Kidney (tissue), 14 donors: ENCODE data around the gene CD8A. TPM values are rescaled to one million over a fixed set of nuclear protein-coding genes. Genes with fewer than 3 reads are reported as not detected.
A peak's percentile ranks its signal among the peaks of the same experiment; 100 is the strongest.

ENCODE experiments used
- DNase-seq, 5 donors: peaks; one replicate each; pipeline ENCODE4 v3.0.0-alpha.2; 2013 to 2020
- FAIRE-seq: peaks from 2 replicates; lab custom pipeline; 2012; peaks lifted over from hg19 to GRCh38; lab: Jason Lieb, UNC
- H3K27ac ChIP-seq, 2 donors: one replicate each; pipeline ENCODE4 v1.7.0; 2013; ENCODE audit warnings: low read depth in 2 of 2, low read length in 2 of 2, inconsistent platforms in 1 of 2
- H3K27me3 ChIP-seq: one replicate; pipeline ENCODE4 v1.7.1; 2013; ENCODE audit warnings: low read length, inconsistent platforms; ENCODE audit not compliant: control insufficient read depth, insufficient read depth
- H3K36me3 ChIP-seq, 3 donors: one replicate each; pipeline versions ENCODE4 v1.7.0 to v1.7.1; 2013; ENCODE audit warnings: low read length in 3 of 3, control low read depth in 1 of 3, inconsistent platforms in 1 of 3; ENCODE audit not compliant: insufficient read depth in 3 of 3, control insufficient read depth in 2 of 3
- H3K4me1 ChIP-seq, 3 donors: one replicate each; pipeline versions ENCODE4 v1.7.0 to v1.7.1; 2013; ENCODE audit warnings: low read length in 3 of 3, inconsistent platforms in 1 of 3, low read depth in 1 of 3; ENCODE audit not compliant: control insufficient read depth in 2 of 3, insufficient read depth in 2 of 3
- H3K4me3 ChIP-seq, 3 donors: one replicate each; pipeline versions ENCODE4 v1.7.0 to v1.8.1; 2013; ENCODE audit warnings: low read length in 3 of 3, control low read depth in 1 of 3, inconsistent platforms in 1 of 3
- H3K9ac ChIP-seq, 3 donors: one replicate each; pipeline versions ENCODE4 v1.7.0 to v1.7.1; 2013; ENCODE audit warnings: low read length in 3 of 3, control low read depth in 1 of 3, inconsistent platforms in 1 of 3
- H3K9me3 ChIP-seq, 3 donors: one replicate each; pipeline versions ENCODE4 v1.7.0 to v1.7.1; 2013; ENCODE audit warnings: low read length in 3 of 3, control low read depth in 1 of 3, inconsistent platforms in 1 of 3; ENCODE audit not compliant: control insufficient read depth in 2 of 3, insufficient read depth in 1 of 3
- CTCF ChIP-seq: IDR thresholded peaks from 3 replicates; pipeline ENCODE4 v1.5.1; 2012; ENCODE audit warnings: mild to moderate bottlenecking, moderate library complexity, borderline replicate concordance; ENCODE audit not compliant: insufficient read depth; ENCODE audit errors: extremely low read depth
- intact Hi-C: fragments of 100-400 bp; cut with DNase I; formaldehyde crosslinking; loops from one replicate; pipeline ENCODE4 v1.11.1; 2022
- polyA plus RNA-seq: library from polyadenylated mRNA; stranded (reverse); fragments of 350-450 nt; fragmentation: Illumina TruSeq; extraction: RNeasy Lipid Tissue Mini Kit (QIAGEN cat#74804); gene quantifications from one replicate; pipeline ENCODE4 v1.2.3, GENCODE V29; 2014; ENCODE audit warnings: low read depth, low replicate concordance; ENCODE audit not compliant: insufficient read depth
- total RNA-seq: library from RNA; stranded (reverse); fragmentation: NEBNext Ultra II Directional; extraction: Animal tissue kit (Norgen Biotek cat#: 25700); gene quantifications from one replicate; pipeline ENCODE4 v1.2.1, GENCODE V29; 2021
- donor health status: control.
- donor health status: control.
- donor health status: control.
- donor health status: control.
- donor health status: control.
- donor health status: DM: yes; HTN: yes; CAD: no.
- donor health status: Normal renal cell carcinoma (clear cell type).

Gene CD8A
- total and polyA plus RNA-seq, 2 donors from 2014 or later, result 0.65 to 5.9 TPM

GRCh38 chr2:86751778-86752177 is 38.9 kb downstream of the CD8A start:
- H3K4me1 ChIP-seq, result no peaks in the 10 kb centered on the region
- no peak overlapping the region for H3K9ac ChIP-seq
- FAIRE-seq (no peak), DNase-seq (no peak)
- TF ChIP-seq CTCF, result no peak
- intact Hi-C loops, result no loop called here
- H3K36me3 ChIP-seq, result peaks cover 8 to 21% (median 8%) of the 10 kb centered on the region in 3 donors
- H3K27ac ChIP-seq, result no peak overlapping the region
- H3K4me3 ChIP-seq, result no peak overlapping the region
- no peaks in the 10 kb centered on the region for H3K27me3 ChIP-seq
- H3K9me3 ChIP-seq, result peaks cover 0 to 5% (median 0%) of the 10 kb centered on the region in 3 donors

- Histone ChIP-seq H3K4me3 (no peak overlapping the region), H3K27ac (no peak overlapping the region), H3K9me3 (peaks cover 0 to 5% (median 0%) of the 10 kb centered on the region in 3 donors), H3K27me3 (no peaks in the 10 kb centered on the region), H3K9ac (no peak overlapping the region), H3K36me3 (peaks cover 6 to 21% (median 9%) of the 10 kb centered on the region in 3 donors), H3K4me1 (no peaks in the 10 kb centered on the region)
- DNase-seq, result peak in 2 of 5 donors; percentile 10 to 21
- FAIRE-seq, result no peak
- no peak for TF ChIP-seq CTCF
- intact Hi-C loops, result no loop called here
Observed at GRCh38 chr2:86750240-86750839, 40.4 kb downstream of the CD8A start.

GRCh38 chr2:86747711-86748639 is 42.7 kb downstream of the CD8A start:
- Histone ChIP-seq H3K4me1 (no peaks in the 10 kb centered on the region), H3K9me3 (peaks cover 0 to 5% (median 0%) of the 10 kb centered on the region in 3 donors), H3K4me3 (no peak overlapping the region), H3K36me3 (peaks cover 2 to 11% (median 6%) of the 10 kb centered on the region in 3 donors), H3K9ac (no peak overlapping the region), H3K27ac (no peak overlapping the region), H3K27me3 (no peaks in the 10 kb centered on the region)
- DNase-seq (no peak), FAIRE-seq (no peak)
- TF ChIP-seq CTCF, result no peak
- intact Hi-C loops, result no loop called here
